ENCODE results near the gene RGS6.

Gene RGS6

GRCh38 chr14:72049462-72049861 is 117.2 kb downstream of the RGS6 start:
- no peak overlapping the region for H2AFZ ChIP-seq (ENCODE audit: low read length)
- no peak overlapping the region for H3K27ac ChIP-seq (ENCODE audit: low read depth, low read length, poor library complexity, severe bottlenecking)
- no peaks in the 10 kb centered on the region for H3K27me3 ChIP-seq (ENCODE audit: insufficient read depth, low read length)
- no peaks in the 10 kb centered on the region for H3K9me3 ChIP-seq (ENCODE audit: low read length)
- H3K79me2 ChIP-seq (ENCODE audit: insufficient read depth, low read length): no peaks in the 10 kb centered on the region
- no peak overlapping the region for H3K9ac ChIP-seq (ENCODE audit: low read length)
- no peaks in the 10 kb centered on the region for H3K9me2 ChIP-seq (ENCODE audit: low read depth, low read length)
- H3K4me1 ChIP-seq (ENCODE audit: insufficient read depth, low read length, severe bottlenecking): no peaks in the 10 kb centered on the region
- no peaks in the 10 kb centered on the region for H3F3A ChIP-seq (ENCODE audit: insufficient read depth, low read length)
- TF ChIP-seq EZH2 (IDR thresholded peaks at IDR 0.05; ENCODE audit: borderline replicate concordance, low read length) (no peak), CTCF (IDR thresholded peaks at IDR 0.05; ENCODE audit: low read length) (no peak)
- no peaks in the 10 kb centered on the region for H4K20me1 ChIP-seq (ENCODE audit: insufficient read depth, low read length)
- H3K36me3 ChIP-seq (ENCODE audit: insufficient read depth, low read length): no peaks in the 10 kb centered on the region
- H3K4me2 ChIP-seq (ENCODE audit: low read length): no peak overlapping the region
- no peak overlapping the region for H3K4me3 ChIP-seq (ENCODE audit: low read depth, low read length, poor library complexity, severe bottlenecking)

- H2AFZ ChIP-seq (ENCODE audit: low read length): no peak overlapping the region
- no peak overlapping the region for H3K4me3 ChIP-seq (ENCODE audit: low read depth, low read length, poor library complexity, severe bottlenecking)
- H3K9ac ChIP-seq (ENCODE audit: low read length): no peak overlapping the region
- no peaks in the 10 kb centered on the region for H3F3A ChIP-seq (ENCODE audit: insufficient read depth, low read length)
- H3K9me2 ChIP-seq (ENCODE audit: low read depth, low read length): no peaks in the 10 kb centered on the region
- no peaks in the 10 kb centered on the region for H3K27me3 ChIP-seq (ENCODE audit: insufficient read depth, low read length)
- TF ChIP-seq EZH2 (IDR thresholded peaks at IDR 0.05; ENCODE audit: borderline replicate concordance, low read length) (no peak), CTCF (IDR thresholded peaks at IDR 0.05; ENCODE audit: low read length) (no peak)
- H3K27ac ChIP-seq (ENCODE audit: low read depth, low read length, poor library complexity, severe bottlenecking): no peak overlapping the region
- H4K20me1 ChIP-seq (ENCODE audit: insufficient read depth, low read length): no peaks in the 10 kb centered on the region
- no peak overlapping the region for H3K4me2 ChIP-seq (ENCODE audit: low read length)
- no peaks in the 10 kb centered on the region for H3K79me2 ChIP-seq (ENCODE audit: insufficient read depth, low read length)
- no peaks in the 10 kb centered on the region for H3K4me1 ChIP-seq (ENCODE audit: insufficient read depth, low read length, severe bottlenecking)
- H3K9me3 ChIP-seq (ENCODE audit: low read length): no peaks in the 10 kb centered on the region
- no peaks in the 10 kb centered on the region for H3K36me3 ChIP-seq (ENCODE audit: insufficient read depth, low read length)
Observed at GRCh38 chr14:72052356-72052755, 120.1 kb downstream of the RGS6 start.

GRCh38 chr14:72053651-72054050 is 121.4 kb downstream of the RGS6 start:
- Histone ChIP-seq H3K9ac (ENCODE audit: low read length) (no peak overlapping the region), H2AFZ (ENCODE audit: low read length) (no peak overlapping the region), H3K27me3 (ENCODE audit: insufficient read depth, low read length) (no peaks in the 10 kb centered on the region), H3F3A (ENCODE audit: insufficient read depth, low read length) (no peaks in the 10 kb centered on the region), H4K20me1 (ENCODE audit: insufficient read depth, low read length) (no peaks in the 10 kb centered on the region), H3K4me2 (ENCODE audit: low read length) (no peak overlapping the region), H3K9me2 (ENCODE audit: low read depth, low read length) (no peaks in the 10 kb centered on the region), H3K4me1 (ENCODE audit: insufficient read depth, low read length, severe bottlenecking) (no peaks in the 10 kb centered on the region), H3K36me3 (ENCODE audit: insufficient read depth, low read length) (no peaks in the 10 kb centered on the region), H3K27ac (ENCODE audit: low read depth, low read length, poor library complexity, severe bottlenecking) (no peak overlapping the region), H3K9me3 (ENCODE audit: low read length) (no peaks in the 10 kb centered on the region), H3K79me2 (ENCODE audit: insufficient read depth, low read length) (no peaks in the 10 kb centered on the region), H3K4me3 (ENCODE audit: low read depth, low read length, poor library complexity, severe bottlenecking) (no peak overlapping the region)
- TF ChIP-seq CTCF (IDR thresholded peaks at IDR 0.05; ENCODE audit: low read length): no peak
- TF ChIP-seq EZH2 (IDR thresholded peaks at IDR 0.05; ENCODE audit: borderline replicate concordance, low read length): no peak

Measured in OCI-LY1 (cell line).